ENCODE data around the gene RASSF7.
"Not testable (repeated sequence)": the region's sequence is repeated elsewhere in the genome, so short reads cannot be mapped to it uniquely, and the experiment has no call there.

Gene RASSF7

GRCh38 chr11:560305-561147, at the start of gene RASSF7, which contains the start of gene LMNTD2:
Gene RASSF7, plus strand, starts transcription at chr11:560970. Its CDS starts 799 bp downstream, at chr11:561769.
Gene LMNTD2, minus strand, starts transcription at chr11:560738. Its CDS starts 22 bp downstream, at chr11:560716.
- no peak for TF ChIP-seq CTCF (IDR thresholded peaks at IDR 0.05; ENCODE audit: low read length, missing control alignments)
- peak; percentile 78 for DNase-seq (ENCODE audit: low read depth)
- peak within 1 kb of the TSS; percentile 61 for H3K4me3 ChIP-seq (replicated peaks; ENCODE audit: low read depth, low read length)

GRCh38 chr11:512761-513595, 47.8 kb upstream of the RASSF7 start:
- no peak for TF ChIP-seq CTCF (IDR thresholded peaks at IDR 0.05; ENCODE audit: low read length, missing control alignments)
- H3K4me3 ChIP-seq (replicated peaks; ENCODE audit: low read depth, low read length), result no peak overlapping the region
- DNase-seq (ENCODE audit: low read depth), result no peak

- no peak for DNase-seq (ENCODE audit: low read depth)
- TF ChIP-seq CTCF (IDR thresholded peaks at IDR 0.05; ENCODE audit: low read length, missing control alignments), result no peak
- no peak overlapping the region for H3K4me3 ChIP-seq (replicated peaks; ENCODE audit: low read depth, low read length)
Observed at GRCh38 chr11:514606-515005, 46.2 kb upstream of the RASSF7 start.

- no peak overlapping the region for H3K4me3 ChIP-seq (replicated peaks; ENCODE audit: low read depth, low read length)
- DNase-seq (ENCODE audit: low read depth), result no peak
Observed at GRCh38 chr11:515131-515530, 45.6 kb upstream of the RASSF7 start.

GRCh38 chr11:516400-516799, 44.4 kb upstream of the RASSF7 start:
- no peak for DNase-seq (ENCODE audit: low read depth)
- no peak overlapping the region for H3K4me3 ChIP-seq (replicated peaks; ENCODE audit: low read depth, low read length)
- no peak for TF ChIP-seq CTCF (IDR thresholded peaks at IDR 0.05; ENCODE audit: low read length, missing control alignments)

More at GRCh38 chr11:515131-515530, 45.6 kb upstream of the RASSF7 start:
- TF ChIP-seq CTCF (IDR thresholded peaks at IDR 0.05; ENCODE audit: low read length, missing control alignments), result no peak

- not testable (repeated sequence) for H3K4me3 ChIP-seq (replicated peaks; ENCODE audit: low read depth, low read length); DNase-seq (ENCODE audit: low read depth)
Observed at GRCh38 chr11:516918-517685, 43.7 kb upstream of the RASSF7 start.

Data from fibroblast of pulmonary artery (primary cell).